ENCODE results near the gene DYNLT1. TPM values are rescaled to one million over a fixed set of nuclear protein-coding genes. Genes with fewer than 3 reads are reported as not detected.

The DYNLT1 gene
- polyA plus RNA-seq, 6 donors from 2014 or later = 29.6 to 66.7 (median 39.1) TPM

GRCh38 chr6:158586652-158587051, 57.9 kb downstream of the DYNLT1 start:
- no peak for ATAC-seq (ENCODE audit: low read depth in 2 of 2)
- Mint-ChIP-seq H3K27ac (no peak overlapping the region), H3K36me3 (peaks cover 40 to 49% of the 10 kb centered on the region in 2 donors), H3K4me1 (no peaks in the 10 kb centered on the region), H3K9me3 (no peaks in the 10 kb centered on the region), H3K27me3 (no peaks in the 10 kb centered on the region), H3K4me3 (no peak overlapping the region)
- no peak for DNase-seq

Other genes starting within 250 kb of the DYNLT1 start
- gene TMEM181, start 84.7 kb downstream of the DYNLT1 start, polyA plus RNA-seq (ENCODE audit: low read depth in 6 of 6) = 1 to 10 TPM; 1.9 to 2.4 (median 2.3) TPM
- gene SYTL3, start 5.3 kb upstream of the DYNLT1 start, polyA plus RNA-seq (ENCODE audit: low read depth in 6 of 6) = under 1 TPM in 4 of 6 donors, not detected in 2; 0.12 to 0.71 (median 0.31) TPM
- 100 to 1,000 TPM; 463 to 555 (median 516) TPM for gene EZR, start 174.6 kb upstream of the DYNLT1 start, polyA plus RNA-seq (ENCODE audit: low read depth in 6 of 6)

Data from naive B cell (primary cell).